Activated T-helper 2 cell treated with anti-CD3 and anti-CD28 coated beads, Interferon-gamma antibody, Interleukin-2, Interleukin-4, amounts not matched to agents 10 μg/mL and 5 μg/mL and 100 μg/mL, durations not matched to agents 14 hours and 24 hours and 36 hours (primary cell): ENCODE data around the gene CENPF. TPM values are rescaled to one million over a fixed set of nuclear protein-coding genes. Genes with fewer than 3 reads are reported as not detected.

Experiments
- DNase-seq: peaks from one replicate; pipeline ENCODE4 v3.0.0; 2021; ENCODE audit warnings: low spot score
- H3K27ac Mint-ChIP-seq: one replicate; pipeline ENCODE4 v1.8.0; 2021; ENCODE audit warnings: mixed read lengths
- H3K27me3 Mint-ChIP-seq: one replicate; pipeline ENCODE4 v1.8.0; 2021; ENCODE audit warnings: low read depth, mixed read lengths
- H3K36me3 Mint-ChIP-seq: one replicate; pipeline ENCODE4 v1.8.0; 2021; ENCODE audit warnings: low read depth, mixed read lengths
- H3K4me1 Mint-ChIP-seq: one replicate; pipeline ENCODE4 v1.8.0; 2021; ENCODE audit warnings: low read depth, mixed read lengths
- H3K4me3 Mint-ChIP-seq: one replicate; pipeline ENCODE4 v1.8.0; 2021; ENCODE audit warnings: low read depth, mild to moderate bottlenecking, moderate library complexity, mixed read lengths
- H3K9me3 Mint-ChIP-seq: one replicate; pipeline ENCODE4 v1.8.0; 2021; ENCODE audit warnings: mixed read lengths
- intact Hi-C: fragments of 100-400 bp; cut with micrococcal nuclease; formaldehyde crosslinking; loops from one replicate; pipeline ENCODE4 v1.15.1; 2023
- total RNA-seq: library from RNA; stranded (reverse); gene quantifications from 2 replicates; pipeline ENCODE4 v1.2.3, GENCODE V29; 2022

Gene CENPF
- total RNA-seq, 1 donor from 2014 or later, result 85.9 TPM

DNA sequence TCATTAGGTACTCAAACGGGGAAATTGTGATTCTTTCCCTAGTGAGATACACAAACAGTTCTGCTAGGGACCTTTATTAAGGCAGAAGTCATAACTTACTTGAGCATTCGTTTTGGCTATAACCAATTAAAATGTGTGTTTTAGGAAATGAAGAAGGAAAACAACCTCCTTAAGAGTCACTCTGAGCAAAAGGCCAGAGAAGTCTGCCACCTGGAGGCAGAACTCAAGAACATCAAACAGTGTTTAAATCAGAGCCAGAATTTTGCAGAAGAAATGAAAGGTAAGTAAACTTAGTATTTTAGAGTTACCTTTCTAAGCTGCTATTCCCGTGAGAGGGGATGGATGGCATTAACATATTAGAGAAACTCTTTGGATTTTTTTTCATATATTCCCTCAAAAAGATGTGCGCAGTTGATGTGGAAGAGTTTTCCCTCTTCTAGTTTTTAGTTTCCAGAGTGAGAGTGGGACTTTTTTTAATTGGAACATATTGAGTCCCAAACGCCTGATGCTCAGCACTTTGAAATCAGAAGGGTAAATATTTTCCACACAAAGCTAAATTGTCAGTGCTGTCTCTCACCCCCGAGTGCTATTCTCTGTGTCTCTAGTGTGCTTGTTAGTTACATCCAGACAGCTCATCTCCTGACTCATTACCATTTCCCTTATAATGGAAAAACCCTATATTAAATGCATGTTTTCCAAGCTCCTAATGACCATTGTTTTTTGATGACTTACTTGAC, 34.9 kb downstream of the CENPF start:
- Mint-ChIP-seq H3K27me3 (no peaks in the 10 kb centered on the region), H3K4me3 (no peak overlapping the region), H3K36me3 (no peaks in the 10 kb centered on the region), H3K27ac (peak overlapping the region; percentile 42), H3K9me3 (no peaks in the 10 kb centered on the region), H3K4me1 (peaks cover 35% of the 10 kb centered on the region)
- intact Hi-C loops, result loop anchor here (1.0 to 5.0 kb wide), 2 partner anchors 10 to 426 kb away; no protein-coding TSS in a partner anchor
- no peak for DNase-seq

DNA sequence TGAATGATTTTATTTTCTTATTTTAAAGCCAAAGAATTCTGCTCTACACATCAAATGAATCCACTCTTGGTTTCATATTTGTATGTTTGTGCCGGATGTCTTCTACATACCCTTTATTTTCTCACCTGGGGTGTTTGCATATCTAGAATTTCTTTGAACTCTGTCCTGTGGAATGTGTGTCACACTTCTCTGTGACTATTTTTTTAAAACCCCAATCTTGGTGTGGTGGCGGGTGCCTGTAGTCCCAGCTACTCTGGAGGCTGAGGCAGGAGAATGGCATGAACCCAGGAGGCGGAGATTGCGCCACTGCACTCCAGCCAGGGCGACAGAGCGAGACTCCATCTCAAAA, 35.4 kb downstream of the CENPF start:
- peaks cover 35% of the 10 kb centered on the region for H3K4me1 Mint-ChIP-seq
- no peak for DNase-seq
- H3K27ac Mint-ChIP-seq, result peak overlapping the region; percentile 42
- no peaks in the 10 kb centered on the region for H3K27me3 Mint-ChIP-seq
- peaks cover under 1% of the 10 kb centered on the region for H3K36me3 Mint-ChIP-seq
- H3K4me3 Mint-ChIP-seq, result no peak overlapping the region
- intact Hi-C loops, result loop anchor here (5.0 kb wide), 1 partner anchor 426 kb away; no protein-coding TSS in a partner anchor
- no peaks in the 10 kb centered on the region for H3K9me3 Mint-ChIP-seq

DNA sequence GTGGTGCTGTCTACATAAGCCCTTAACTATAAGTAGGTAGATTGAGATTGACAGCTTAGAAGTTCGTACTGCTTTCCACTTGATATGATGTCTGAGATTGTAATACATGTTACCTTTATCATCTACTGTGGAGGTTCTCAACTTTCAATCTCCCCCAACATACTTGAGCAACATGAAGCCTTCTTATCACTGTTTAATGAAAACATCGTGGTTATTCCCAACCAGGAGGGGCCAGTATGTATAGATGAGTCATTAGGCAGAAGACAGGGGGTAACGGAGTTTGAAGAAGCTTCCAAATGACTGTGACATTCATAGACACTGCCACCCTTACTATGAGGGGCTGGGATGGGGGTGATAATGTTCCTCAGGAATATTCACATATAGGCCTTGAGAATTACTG, 36.0 kb downstream of the CENPF start:
- no peak for DNase-seq
- Mint-ChIP-seq H3K27ac (no peak overlapping the region), H3K36me3 (peaks cover 6% of the 10 kb centered on the region), H3K4me1 (peaks cover 36% of the 10 kb centered on the region), H3K4me3 (no peak overlapping the region), H3K27me3 (no peaks in the 10 kb centered on the region), H3K9me3 (no peaks in the 10 kb centered on the region)
- intact Hi-C loops, result loop anchor here (5.0 kb wide), 1 partner anchor 427 kb away; no protein-coding TSS in a partner anchor

DNA sequence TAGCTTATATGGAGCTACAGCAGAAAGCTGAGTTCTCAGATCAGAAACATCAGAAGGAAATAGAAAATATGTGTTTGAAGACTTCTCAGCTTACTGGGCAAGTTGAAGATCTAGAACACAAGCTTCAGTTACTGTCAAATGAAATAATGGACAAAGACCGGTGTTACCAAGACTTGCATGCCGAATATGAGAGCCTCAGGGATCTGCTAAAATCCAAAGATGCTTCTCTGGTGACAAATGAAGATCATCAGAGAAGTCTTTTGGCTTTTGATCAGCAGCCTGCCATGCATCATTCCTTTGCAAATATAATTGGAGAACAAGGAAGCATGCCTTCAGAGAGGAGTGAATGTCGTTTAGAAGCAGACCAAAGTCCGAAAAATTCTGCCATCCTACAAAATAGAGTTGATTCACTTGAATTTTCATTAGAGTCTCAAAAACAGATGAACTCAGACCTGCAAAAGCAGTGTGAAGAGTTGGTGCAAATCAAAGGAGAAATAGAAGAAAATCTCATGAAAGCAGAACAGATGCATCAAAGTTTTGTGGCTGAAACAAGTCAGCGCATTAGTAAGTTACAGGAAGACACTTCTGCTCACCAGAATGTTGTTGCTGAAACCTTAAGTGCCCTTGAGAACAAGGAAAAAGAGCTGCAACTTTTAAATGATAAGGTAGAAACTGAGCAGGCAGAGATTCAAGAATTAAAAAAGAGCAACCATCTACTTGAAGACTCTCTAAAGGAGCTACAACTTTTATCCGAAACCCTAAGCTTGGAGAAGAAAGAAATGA, 37.6 kb downstream of the CENPF start:
- DNase-seq, result no peak
- H3K4me3 Mint-ChIP-seq, result no peak overlapping the region
- peaks cover 22% of the 10 kb centered on the region for H3K36me3 Mint-ChIP-seq
- intact Hi-C loops, result no loop called here
- no peak overlapping the region for H3K27ac Mint-ChIP-seq
- no peaks in the 10 kb centered on the region for H3K27me3 Mint-ChIP-seq
- no peaks in the 10 kb centered on the region for H3K9me3 Mint-ChIP-seq
- peaks cover 36% of the 10 kb centered on the region for H3K4me1 Mint-ChIP-seq

DNA sequence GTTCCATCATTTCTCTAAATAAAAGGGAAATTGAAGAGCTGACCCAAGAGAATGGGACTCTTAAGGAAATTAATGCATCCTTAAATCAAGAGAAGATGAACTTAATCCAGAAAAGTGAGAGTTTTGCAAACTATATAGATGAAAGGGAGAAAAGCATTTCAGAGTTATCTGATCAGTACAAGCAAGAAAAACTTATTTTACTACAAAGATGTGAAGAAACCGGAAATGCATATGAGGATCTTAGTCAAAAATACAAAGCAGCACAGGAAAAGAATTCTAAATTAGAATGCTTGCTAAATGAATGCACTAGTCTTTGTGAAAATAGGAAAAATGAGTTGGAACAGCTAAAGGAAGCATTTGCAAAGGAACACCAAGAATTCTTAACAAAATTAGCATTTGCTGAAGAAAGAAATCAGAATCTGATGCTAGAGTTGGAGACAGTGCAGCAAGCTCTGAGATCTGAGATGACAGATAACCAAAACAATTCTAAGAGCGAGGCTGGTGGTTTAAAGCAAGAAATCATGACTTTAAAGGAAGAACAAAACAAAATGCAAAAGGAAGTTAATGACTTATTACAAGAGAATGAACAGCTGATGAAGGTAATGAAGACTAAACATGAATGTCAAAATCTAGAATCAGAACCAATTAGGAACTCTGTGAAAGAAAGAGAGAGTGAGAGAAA, 38.4 kb downstream of the CENPF start:
- H3K4me3 Mint-ChIP-seq, result no peak overlapping the region
- H3K4me1 Mint-ChIP-seq, result peaks cover 43% of the 10 kb centered on the region
- H3K9me3 Mint-ChIP-seq, result no peaks in the 10 kb centered on the region
- DNase-seq, result no peak
- H3K36me3 Mint-ChIP-seq, result peaks cover 30% of the 10 kb centered on the region
- intact Hi-C loops, result no loop called here
- H3K27me3 Mint-ChIP-seq, result no peaks in the 10 kb centered on the region
- no peak overlapping the region for H3K27ac Mint-ChIP-seq

DNA sequence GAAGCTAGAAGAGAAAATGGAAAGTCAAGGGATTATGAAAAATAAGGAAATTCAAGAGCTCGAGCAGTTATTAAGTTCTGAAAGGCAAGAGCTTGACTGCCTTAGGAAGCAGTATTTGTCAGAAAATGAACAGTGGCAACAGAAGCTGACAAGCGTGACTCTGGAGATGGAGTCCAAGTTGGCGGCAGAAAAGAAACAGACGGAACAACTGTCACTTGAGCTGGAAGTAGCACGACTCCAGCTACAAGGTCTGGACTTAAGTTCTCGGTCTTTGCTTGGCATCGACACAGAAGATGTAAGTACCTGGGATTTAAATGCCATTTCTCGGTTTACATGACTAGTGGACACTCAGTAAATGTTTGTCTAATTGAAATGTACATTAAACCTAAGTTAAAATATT, 40.0 kb downstream of the CENPF start:
- H3K4me1 Mint-ChIP-seq, result peaks cover 34% of the 10 kb centered on the region
- H3K9me3 Mint-ChIP-seq, result no peaks in the 10 kb centered on the region
- intact Hi-C loops, result no loop called here
- DNase-seq, result no peak
- H3K36me3 Mint-ChIP-seq, result peaks cover 46% of the 10 kb centered on the region
- H3K4me3 Mint-ChIP-seq, result no peak overlapping the region
- H3K27me3 Mint-ChIP-seq, result no peaks in the 10 kb centered on the region
- no peak overlapping the region for H3K27ac Mint-ChIP-seq

DNA sequence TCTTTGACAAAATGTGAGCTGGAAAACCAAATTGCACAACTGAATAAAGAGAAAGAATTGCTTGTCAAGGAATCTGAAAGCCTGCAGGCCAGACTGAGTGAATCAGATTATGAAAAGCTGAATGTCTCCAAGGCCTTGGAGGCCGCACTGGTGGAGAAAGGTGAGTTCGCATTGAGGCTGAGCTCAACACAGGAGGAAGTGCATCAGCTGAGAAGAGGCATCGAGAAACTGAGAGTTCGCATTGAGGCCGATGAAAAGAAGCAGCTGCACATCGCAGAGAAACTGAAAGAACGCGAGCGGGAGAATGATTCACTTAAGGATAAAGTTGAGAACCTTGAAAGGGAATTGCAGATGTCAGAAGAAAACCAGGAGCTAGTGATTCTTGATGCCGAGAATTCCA, 42.7 kb downstream of the CENPF start:
- peaks cover 22% of the 10 kb centered on the region for H3K4me1 Mint-ChIP-seq
- no peak overlapping the region for H3K4me3 Mint-ChIP-seq
- DNase-seq, result no peak
- peaks cover 73% of the 10 kb centered on the region for H3K36me3 Mint-ChIP-seq
- no peak overlapping the region for H3K27ac Mint-ChIP-seq
- intact Hi-C loops, result no loop called here
- no peaks in the 10 kb centered on the region for H3K27me3 Mint-ChIP-seq
- H3K9me3 Mint-ChIP-seq, result no peaks in the 10 kb centered on the region

DNA sequence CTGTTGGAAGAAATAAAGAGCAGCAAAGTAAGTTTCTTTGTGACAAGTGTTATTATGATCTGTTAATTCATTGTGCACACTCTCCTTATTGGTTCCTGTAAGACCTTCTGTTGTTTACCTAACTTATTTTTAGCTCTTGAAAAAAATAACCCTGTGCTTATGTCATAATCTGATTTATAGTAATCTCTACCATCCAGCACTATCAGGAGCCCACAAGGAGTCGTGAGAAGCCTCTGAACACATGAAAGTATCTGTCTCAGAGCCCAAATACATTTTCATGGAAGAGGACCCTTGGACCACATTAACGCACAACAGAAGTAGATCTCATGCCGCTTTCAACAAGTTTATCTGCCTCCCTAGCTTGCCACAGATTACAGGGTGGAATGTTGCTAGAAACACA, 45.8 kb downstream of the CENPF start:
- no peak for DNase-seq
- no peaks in the 10 kb centered on the region for H3K27me3 Mint-ChIP-seq
- intact Hi-C loops, result no loop called here
- no peak overlapping the region for H3K4me3 Mint-ChIP-seq
- H3K36me3 Mint-ChIP-seq, result peaks cover 91% of the 10 kb centered on the region
- no peaks in the 10 kb centered on the region for H3K9me3 Mint-ChIP-seq
- no peak overlapping the region for H3K27ac Mint-ChIP-seq
- peaks cover 19% of the 10 kb centered on the region for H3K4me1 Mint-ChIP-seq

DNA sequence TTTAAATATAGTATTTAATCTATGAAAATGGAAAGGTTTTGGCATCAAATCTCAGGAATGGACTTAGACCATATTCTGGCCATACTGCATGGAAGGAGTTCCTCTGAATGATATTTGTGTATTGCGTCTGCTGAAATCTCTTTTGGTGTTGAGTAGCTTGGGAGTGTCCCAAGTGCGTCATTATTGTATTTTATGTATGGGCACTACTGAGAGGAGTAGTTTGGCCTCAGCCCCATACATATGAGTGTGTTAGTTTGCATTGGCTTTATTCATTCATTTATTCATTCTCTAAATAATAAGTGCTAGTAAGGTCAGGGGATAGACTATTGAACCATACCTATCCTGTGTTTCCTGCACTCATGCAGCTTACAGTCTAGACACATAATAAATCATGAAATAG, 46.6 kb downstream of the CENPF start:
- DNase-seq, result no peak
- intact Hi-C loops, result no loop called here
- H3K4me1 Mint-ChIP-seq, result peaks cover 19% of the 10 kb centered on the region
- H3K9me3 Mint-ChIP-seq, result no peaks in the 10 kb centered on the region
- H3K4me3 Mint-ChIP-seq, result no peak overlapping the region
- H3K27ac Mint-ChIP-seq, result no peak overlapping the region
- H3K27me3 Mint-ChIP-seq, result no peaks in the 10 kb centered on the region
- peaks cover 91% of the 10 kb centered on the region for H3K36me3 Mint-ChIP-seq

DNA sequence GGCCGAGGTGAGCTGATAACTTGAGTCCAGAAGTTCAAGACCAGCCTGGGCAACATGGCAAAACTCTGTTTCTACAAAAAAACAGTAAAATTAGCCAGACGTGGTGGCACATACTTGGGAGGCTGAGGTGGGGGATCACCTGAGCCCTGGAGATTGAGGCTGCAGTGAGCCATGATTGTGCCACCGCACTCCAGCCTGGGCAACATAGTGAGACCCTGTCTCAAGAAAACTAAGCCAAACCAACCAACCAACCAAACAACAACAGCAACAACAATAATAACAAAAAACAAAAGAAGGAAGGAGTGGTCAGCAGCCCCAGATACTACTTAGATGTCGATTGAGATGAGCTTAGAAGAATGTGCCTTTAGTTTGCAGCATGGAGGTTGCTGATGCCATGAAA, 47.7 kb downstream of the CENPF start:
- no peaks in the 10 kb centered on the region for H3K27me3 Mint-ChIP-seq
- peaks cover 9% of the 10 kb centered on the region for H3K4me1 Mint-ChIP-seq
- peaks cover 91% of the 10 kb centered on the region for H3K36me3 Mint-ChIP-seq
- H3K27ac Mint-ChIP-seq, result no peak overlapping the region
- no peak overlapping the region for H3K4me3 Mint-ChIP-seq
- DNase-seq, result no peak
- intact Hi-C loops, result no loop called here
- H3K9me3 Mint-ChIP-seq, result no peaks in the 10 kb centered on the region

DNA sequence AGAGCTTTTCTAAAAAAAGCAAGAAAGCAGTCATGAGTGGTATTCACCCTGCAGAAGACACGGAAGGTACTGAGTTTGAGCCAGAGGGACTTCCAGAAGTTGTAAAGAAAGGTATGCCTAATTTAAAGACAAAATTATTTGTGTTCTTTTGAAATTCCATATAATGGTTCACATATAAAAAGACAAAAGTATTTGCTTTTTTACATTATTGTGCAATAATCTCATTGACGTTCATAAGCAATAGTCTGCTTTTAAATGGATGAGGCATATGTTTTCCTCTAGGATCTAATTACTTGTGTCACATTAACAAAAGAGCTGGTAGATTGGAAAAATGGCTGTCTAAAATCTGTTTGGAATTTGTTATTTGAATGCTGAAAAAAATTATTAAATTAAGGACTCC, 54.3 kb downstream of the CENPF start:
- Mint-ChIP-seq H3K27me3 (no peaks in the 10 kb centered on the region), H3K36me3 (peaks cover 88% of the 10 kb centered on the region), H3K9me3 (no peaks in the 10 kb centered on the region), H3K4me1 (peaks cover 5% of the 10 kb centered on the region), H3K27ac (no peak overlapping the region), H3K4me3 (no peak overlapping the region)
- intact Hi-C loops, result no loop called here
- no peak for DNase-seq

DNA sequence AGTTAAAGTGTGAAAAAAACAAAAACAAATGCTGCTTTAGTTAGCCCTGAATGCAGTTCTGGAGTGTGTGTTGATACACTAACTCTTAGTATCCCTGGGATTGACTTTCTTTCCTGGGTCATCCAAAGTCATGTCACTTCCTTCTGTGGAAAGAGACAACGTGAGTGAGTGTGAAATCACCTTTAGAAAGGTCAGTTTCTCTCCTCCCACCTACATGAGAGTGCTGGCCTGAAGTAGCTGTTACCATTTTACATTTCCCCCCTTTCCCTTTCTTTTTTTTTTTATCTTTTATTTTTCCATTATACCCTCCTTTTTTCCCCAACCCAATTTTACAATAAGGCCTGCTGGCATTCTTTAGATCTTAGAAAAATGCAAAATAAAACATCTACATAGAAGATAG, 55.2 kb downstream of the CENPF start:
- no peak for DNase-seq
- no peak overlapping the region for H3K4me3 Mint-ChIP-seq
- no peak overlapping the region for H3K27ac Mint-ChIP-seq
- H3K27me3 Mint-ChIP-seq, result no peaks in the 10 kb centered on the region
- H3K4me1 Mint-ChIP-seq, result peaks cover 5% of the 10 kb centered on the region
- intact Hi-C loops, result no loop called here
- peaks cover 90% of the 10 kb centered on the region for H3K36me3 Mint-ChIP-seq
- H3K9me3 Mint-ChIP-seq, result no peaks in the 10 kb centered on the region

DNA sequence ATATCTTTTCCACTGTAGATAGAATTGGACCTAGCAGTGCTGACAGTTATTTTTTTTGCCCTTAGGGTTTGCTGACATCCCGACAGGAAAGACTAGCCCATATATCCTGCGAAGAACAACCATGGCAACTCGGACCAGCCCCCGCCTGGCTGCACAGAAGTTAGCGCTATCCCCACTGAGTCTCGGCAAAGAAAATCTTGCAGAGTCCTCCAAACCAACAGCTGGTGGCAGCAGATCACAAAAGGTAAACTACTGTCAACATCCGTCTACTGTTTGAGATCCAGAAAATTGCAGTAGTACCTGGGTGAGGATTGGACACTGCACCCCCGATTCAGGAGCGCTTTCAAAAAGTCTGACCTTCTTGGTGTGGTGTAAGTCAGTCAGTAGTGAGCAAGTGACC, 55.8 kb downstream of the CENPF start:
- Mint-ChIP-seq H3K4me3 (no peak overlapping the region), H3K36me3 (peaks cover 92% of the 10 kb centered on the region), H3K27me3 (no peaks in the 10 kb centered on the region), H3K27ac (no peak overlapping the region), H3K9me3 (no peaks in the 10 kb centered on the region), H3K4me1 (peaks cover 5% of the 10 kb centered on the region)
- intact Hi-C loops, result no loop called here
- no peak for DNase-seq
